Left kidney (tissue), 8 donors: ENCODE data around the gene SETD1A. TPM values are rescaled to one million over a fixed set of nuclear protein-coding genes. Genes with fewer than 3 reads are reported as not detected.

ENCODE experiments used
- DNase-seq: peaks from one replicate; pipeline ENCODE4 v3.0.0-alpha.2; 2013
- long read RNA-seq, 8 donors: transcript quantifications; one replicate each; lab custom pipeline, GENCODE V29; 2026
- polyA plus RNA-seq: library from polyadenylated mRNA; unstranded; fragments of 120-200 nt; gene quantifications from one replicate; pipeline ENCODE4 v1.2.1, GENCODE V29; 2013; ENCODE audit not compliant: insufficient read length

The SETD1A gene
- 17.6 TPM for polyA plus RNA-seq
- long read RNA-seq, donor 1, partial matches to known transcripts, result 33 of 33 reads
- long read RNA-seq, donor 1, other reads (novel, unspliced or antisense), result 0 of 33 reads
- long read RNA-seq, donor 2, partial matches to known transcripts, result 14 of 22 reads
- long read RNA-seq, donor 2, other reads (novel, unspliced or antisense), result 8 of 22 reads
- long read RNA-seq, donor 3, partial matches to known transcripts, result 5 of 5 reads
- long read RNA-seq, donor 3, other reads (novel, unspliced or antisense), result 0 of 5 reads
- long read RNA-seq, donor 4, result 0 reads
- long read RNA-seq, donor 5, result 0 reads
- long read RNA-seq, donor 6, partial matches to known transcripts, result 0 of 7 reads
- long read RNA-seq, donor 6, other reads (novel, unspliced or antisense), result 6 of 7 reads
- long read RNA-seq, donor 7, partial matches to known transcripts, result 16 of 16 reads
- long read RNA-seq, donor 7, other reads (novel, unspliced or antisense), result 0 of 16 reads
- long read RNA-seq, donor 8, result 0 reads

DNA sequence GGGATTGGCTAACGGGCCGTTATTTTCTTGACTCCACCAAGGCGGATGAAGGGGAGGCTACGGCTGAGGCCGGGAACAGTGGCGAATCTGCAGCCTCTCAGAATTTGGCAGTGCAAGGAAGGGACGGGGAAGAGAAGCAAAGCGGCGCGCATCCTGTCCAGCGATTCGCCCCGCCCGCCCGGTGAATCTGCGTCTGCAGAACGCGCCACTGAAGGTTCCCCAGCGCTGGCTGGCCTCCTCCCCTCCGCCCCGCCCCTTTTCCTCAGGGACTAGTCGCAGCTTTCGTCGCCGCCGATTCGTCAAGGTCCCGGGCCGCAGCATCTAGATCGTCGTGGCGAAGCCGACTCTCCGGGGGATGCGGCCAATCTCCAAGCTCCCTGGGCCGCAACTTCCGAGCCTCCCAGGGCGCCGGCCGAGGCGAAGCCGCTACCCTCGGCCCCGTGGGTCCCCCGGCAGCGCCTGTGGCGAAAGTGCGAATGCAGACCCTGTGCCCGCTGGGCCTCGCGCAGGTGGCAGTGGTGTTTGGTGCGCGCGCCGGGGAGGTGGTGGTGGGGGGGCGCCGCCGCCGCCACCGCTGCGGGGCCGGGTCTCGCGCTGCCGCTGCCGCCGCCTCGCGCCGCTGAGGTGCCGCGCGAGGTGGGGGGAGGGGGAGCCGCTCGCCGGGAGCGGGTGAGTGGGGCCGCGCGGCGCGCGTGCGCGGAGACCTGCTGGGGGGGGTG is at the start of gene SETD1A:
Gene SETD1A, plus strand, starts transcription at position 299 of the 719 bp plus-strand sequence. CDS start 978 bp downstream, outside the sequence.
- DNase-seq, result peak; percentile 94

DNA sequence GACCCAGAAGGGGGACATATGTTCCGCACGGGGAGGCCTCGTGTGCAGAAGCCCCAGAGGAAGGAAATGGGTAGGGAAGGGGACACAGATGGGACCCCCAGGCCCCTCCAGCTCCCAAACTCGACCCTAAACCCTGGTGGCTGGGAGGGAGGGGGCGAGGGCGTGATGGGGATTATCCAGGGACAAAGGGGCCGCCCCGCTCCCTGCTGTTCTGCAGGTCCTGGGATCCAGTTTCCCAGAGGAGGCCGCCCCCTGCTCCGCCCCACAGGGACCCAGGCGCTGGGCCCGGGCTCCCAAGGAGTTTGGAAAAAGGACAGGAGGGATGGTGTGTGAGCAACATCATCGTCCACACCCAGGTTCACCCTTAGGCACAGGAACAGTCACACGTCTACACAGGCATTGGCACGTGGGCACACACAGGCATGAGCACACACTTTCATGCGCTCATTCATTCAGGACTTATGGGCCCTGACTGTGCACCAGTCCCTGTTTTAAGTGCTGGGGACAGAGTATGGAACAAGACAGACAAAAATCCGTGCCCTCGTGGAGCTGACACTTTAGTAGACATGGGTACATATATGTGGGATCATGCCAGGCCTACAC is 47.0 kb upstream of the SETD1A start:
- DNase-seq, result no peak

GRCh38 chr16:30912794-30913412 is 44.7 kb upstream of the SETD1A start:
- DNase-seq, result no peak

GRCh38 chr16:30914830-30915229 is 42.7 kb upstream of the SETD1A start:
- DNase-seq, result no peak

DNA sequence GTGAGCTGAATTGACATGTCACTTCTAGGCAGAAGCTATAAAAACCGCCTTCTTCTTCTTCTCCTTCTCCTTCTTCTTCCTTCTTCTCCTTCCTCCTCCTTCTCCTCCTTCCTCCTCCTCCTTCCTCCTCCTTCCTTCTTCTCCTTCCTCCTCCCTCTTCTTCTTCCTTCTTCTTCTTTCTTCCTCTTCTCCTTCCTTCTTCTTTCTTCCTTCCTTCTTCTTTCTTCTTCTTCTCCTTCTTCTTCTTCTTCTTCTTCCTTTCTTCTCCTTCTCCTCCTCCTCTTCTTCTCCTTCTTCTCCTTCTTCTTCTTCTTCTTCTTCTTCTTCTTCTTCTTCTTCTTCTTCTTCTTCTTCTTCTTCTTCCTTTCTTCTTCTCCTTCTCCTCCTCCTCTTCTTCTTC is 38.9 kb upstream of the SETD1A start:
- DNase-seq, result no peak

DNA sequence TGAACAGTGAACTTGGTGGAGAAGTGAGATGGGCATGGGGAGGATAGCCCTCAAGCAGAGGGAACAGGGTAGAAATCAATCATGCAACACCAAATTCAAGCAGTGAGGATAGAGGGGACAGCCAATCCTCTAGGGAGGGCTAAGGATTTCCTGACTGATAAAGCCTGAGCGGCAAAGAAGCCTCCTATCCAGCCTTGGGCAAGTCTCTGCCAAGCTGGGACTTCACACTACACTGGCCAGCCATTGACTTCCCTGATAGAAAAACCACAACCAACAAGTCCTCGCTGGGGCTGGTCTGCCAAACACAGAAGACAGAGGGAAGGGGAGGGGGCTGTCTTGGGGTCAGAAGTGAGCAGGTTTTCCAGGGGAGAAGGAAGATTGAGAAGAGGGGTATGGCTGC is 36.7 kb upstream of the SETD1A start:
- DNase-seq, result no peak

DNA sequence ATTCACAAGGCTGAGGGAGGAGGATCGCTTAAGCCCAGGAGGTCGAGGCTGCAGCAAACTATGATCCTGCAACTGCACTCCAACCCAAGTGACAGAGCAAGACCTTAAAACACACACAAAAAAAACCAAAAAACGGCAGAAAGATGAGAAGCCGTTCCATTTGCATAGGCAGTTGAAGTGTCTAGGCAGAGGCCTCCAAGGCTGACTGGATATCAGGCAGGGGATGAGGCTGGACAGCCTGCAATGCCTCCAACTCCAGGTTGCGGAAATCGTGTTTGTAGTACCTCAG is 36.2 kb upstream of the SETD1A start:
- DNase-seq, result no peak

DNA sequence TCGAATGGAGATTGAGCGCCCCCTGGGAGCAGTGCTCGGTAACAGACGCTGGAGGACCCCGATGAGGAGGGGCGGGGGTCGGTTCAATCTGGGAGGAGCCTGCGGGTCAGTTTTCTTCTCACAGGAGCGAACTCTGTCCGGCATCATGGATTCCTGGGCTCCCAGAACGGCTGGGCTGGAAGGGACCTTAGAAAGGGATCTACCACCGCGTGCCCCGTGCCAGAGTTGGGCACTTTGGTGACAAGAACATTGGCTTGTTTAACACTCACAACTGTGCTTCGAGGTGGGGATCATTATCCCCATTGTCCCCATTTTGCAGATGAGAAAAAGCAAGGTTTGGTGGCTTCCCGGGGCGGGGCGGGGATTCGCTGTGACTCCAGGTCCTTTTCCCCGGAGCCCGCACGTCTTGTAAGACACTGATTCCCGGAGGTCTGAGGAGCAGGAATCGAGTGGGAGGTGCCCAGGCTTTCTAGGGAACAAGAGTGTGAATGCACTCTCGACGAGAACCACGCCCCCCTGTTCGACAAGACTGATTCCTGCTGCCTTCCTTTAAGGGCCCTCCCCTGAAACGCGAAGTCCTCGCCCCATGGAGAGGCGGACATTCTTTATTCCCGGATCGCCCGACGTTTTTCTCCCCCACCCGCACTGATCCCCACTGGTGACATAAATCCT is 35.7 kb upstream of the SETD1A start:
- peak; percentile 97 for DNase-seq

- DNase-seq, result peak; percentile 99
These were observed 35.1 kb upstream of the SETD1A start for GRCh38 chr16:30922420-30922959.

GRCh38 chr16:30922960-30923535 is 34.5 kb upstream of the SETD1A start:
- DNase-seq, result peak; percentile 100

DNA sequence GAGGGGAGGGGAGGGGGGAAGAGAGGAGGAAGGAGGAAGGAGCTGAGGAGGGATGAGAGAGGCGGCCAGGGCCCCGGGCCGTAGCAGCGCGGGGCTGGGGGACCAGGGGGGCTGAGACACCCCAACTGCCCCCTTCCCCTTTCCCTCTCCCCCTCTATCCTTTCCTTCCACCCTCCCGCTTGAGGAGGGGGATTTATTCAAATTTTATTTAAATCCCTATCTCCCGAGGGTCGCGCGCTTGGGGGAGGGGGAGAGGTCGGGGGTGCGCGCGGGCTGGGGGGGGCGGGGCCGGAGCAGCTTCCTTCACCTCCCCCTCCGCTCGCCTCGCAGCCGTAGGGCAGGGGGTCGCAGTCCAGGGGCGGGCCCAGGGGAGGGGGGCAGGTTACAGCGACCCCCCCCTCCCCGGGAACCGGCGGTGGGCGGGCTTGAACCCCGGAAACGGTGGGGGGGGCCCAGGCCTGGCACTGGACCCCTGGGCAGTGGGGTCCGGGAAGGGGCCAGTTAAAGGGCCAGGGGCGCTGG is 33.9 kb upstream of the SETD1A start, which contains the start of gene FBXL19:
Gene FBXL19, plus strand, starts transcription at position 19 of the 522 bp plus-strand sequence. CDS start 2,183 bp downstream, outside the sequence.
- peak; percentile 59 for DNase-seq

GRCh38 chr16:30924076-30924912 is 33.3 kb upstream of the SETD1A start:
- DNase-seq, result no peak

GRCh38 chr16:30924913-30925631 is 32.5 kb upstream of the SETD1A start:
- no peak for DNase-seq

- DNase-seq, result no peak
These were observed 31.9 kb upstream of the SETD1A start for GRCh38 chr16:30925632-30925987.

- no peak for DNase-seq
These were observed 31.4 kb upstream of the SETD1A start for GRCh38 chr16:30925995-30926811.

DNA sequence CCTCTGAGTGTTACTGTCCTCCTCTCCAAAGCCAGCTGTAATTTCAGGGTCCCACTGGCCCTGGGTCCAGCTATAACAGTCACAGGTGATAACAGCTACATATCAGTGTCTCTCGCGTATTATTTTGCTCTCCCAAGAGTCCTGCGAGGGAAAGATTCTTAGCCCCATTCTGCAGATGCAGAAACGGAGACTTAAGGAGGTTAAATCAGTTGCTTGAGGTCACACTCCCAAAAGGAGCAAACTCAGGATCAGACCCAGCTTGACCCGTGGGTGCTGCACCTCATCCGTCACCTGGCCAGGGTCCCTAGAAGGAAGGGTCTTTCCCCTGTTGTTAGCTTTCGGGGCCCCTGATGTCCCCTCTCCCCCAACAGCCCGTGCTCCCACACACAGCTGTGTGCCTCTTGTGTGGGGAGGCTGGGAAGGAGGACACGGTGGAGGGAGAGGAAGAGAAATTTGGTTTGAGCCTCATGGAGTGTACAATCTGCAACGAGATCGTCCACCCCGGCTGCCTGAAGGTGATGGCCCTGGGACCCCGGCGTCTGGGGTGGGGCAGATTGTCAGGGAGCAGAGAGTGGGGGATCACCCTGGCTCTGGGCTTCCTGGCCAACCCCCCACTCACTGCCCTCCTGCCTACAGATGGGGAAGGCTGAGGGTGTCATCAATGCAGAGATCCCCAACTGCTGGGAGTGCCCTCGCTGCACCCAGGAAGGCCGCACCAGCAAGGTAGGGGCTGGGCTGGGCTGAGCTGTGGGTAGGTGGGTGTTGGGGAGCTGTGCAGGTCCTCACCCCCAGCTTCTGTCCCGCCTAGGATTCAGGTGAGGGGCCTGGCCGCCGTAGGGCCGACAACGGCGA is 30.4 kb upstream of the SETD1A start:
- no peak for DNase-seq

- DNase-seq, result peak; percentile 82
These were observed 29.7 kb upstream of the SETD1A start for GRCh38 chr16:30927789-30928378.
